Nephron (organoid): Measurements from ENCODE around the gene CREG2.

ENCODE experiments used
- H3K27ac Mint-ChIP-seq, 3 experiments: 2 replicates each; pipeline ENCODE4 v1.8.0; 2020; ENCODE audit warnings: mixed read lengths in 3 of 3, mild to moderate bottlenecking in 2 of 3, moderate library complexity in 1 of 3
- H3K27me3 Mint-ChIP-seq: 2 replicates; pipeline ENCODE4 v1.8.0; 2021; ENCODE audit warnings: low read depth, mild to moderate bottlenecking, moderate library complexity, mixed read lengths
- H3K36me3 Mint-ChIP-seq: 2 replicates; pipeline ENCODE4 v1.8.0; 2020; ENCODE audit warnings: low read depth, mixed read lengths
- H3K4me1 Mint-ChIP-seq: 2 replicates; pipeline ENCODE4 v1.8.0; 2020; ENCODE audit warnings: mixed read lengths
- H3K4me3 Mint-ChIP-seq, 3 experiments: 2 replicates each; pipeline ENCODE4 v1.8.0; 2020; ENCODE audit warnings: mild to moderate bottlenecking in 3 of 3, mixed read lengths in 3 of 3, moderate library complexity in 2 of 3
- H3K9me3 Mint-ChIP-seq: 2 replicates; pipeline ENCODE4 v1.8.0; 2020; ENCODE audit warnings: mixed read lengths
- CTCF ChIP-seq, 3 experiments: fragments of 200-600 bp; sonication (generic); IDR thresholded peaks; one replicate each; pipeline ENCODE4 v1.5.0; 2021; ENCODE audit warnings: antibody characterized with exemption in 3 of 3; ENCODE audit not compliant: unreplicated experiment in 3 of 3

CREG2 gene

DNA sequence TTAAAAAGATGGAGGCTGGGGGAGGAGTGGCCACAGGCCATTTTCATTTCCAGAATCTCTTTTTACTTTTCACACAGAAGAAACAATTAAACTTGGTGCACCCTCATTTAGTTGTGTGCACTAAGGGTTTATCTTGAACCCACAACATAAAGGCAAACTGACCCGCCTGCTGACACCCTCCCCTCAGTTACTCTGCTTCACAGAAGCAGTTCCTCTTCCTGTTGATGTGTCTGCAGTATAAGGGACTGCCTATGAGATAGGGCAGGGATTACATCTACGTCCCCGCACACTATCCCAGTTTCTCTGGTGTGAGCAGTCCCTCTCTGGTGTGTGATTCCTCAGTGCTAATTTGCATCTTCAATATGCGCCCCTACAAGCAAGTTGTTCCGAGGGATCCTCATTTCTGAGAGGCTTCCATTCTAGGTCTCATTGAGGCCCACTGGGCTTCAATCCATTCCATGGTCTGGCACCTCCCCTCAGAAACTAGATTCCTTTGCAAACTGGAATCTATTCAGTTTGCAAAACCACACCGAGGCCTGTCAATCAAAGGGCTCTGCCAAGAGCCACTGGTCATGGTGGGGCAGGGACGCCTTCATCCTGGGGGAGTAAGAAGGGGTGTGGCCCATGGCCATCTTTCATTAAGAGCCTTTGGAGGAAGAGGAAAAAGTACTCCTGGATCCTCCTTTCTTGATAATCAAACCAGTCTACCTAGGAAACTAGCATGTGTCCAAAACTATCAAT lies 12.3 kb downstream of the CREG2 start:
- no peaks in the 10 kb centered on the region for H3K4me1 Mint-ChIP-seq
- no peak for TF ChIP-seq CTCF (IDR thresholded peaks at IDR 0.05; ENCODE audit: unreplicated experiment in 3 of 3)
- H3K27me3 Mint-ChIP-seq: peaks cover 25% of the 10 kb centered on the region
- H3K4me3 Mint-ChIP-seq: no peak overlapping the region
- H3K27ac Mint-ChIP-seq: no peak overlapping the region
- no peaks in the 10 kb centered on the region for H3K36me3 Mint-ChIP-seq
- no peaks in the 10 kb centered on the region for H3K9me3 Mint-ChIP-seq

- Mint-ChIP-seq H3K9me3 (no peaks in the 10 kb centered on the region), H3K27ac (no peak overlapping the region), H3K4me3 (no peak overlapping the region), H3K27me3 (peaks cover 15% of the 10 kb centered on the region), H3K36me3 (no peaks in the 10 kb centered on the region), H3K4me1 (no peaks in the 10 kb centered on the region)
- no peak for TF ChIP-seq CTCF (IDR thresholded peaks at IDR 0.05; ENCODE audit: unreplicated experiment in 3 of 3)
These were observed 14.5 kb downstream of the CREG2 start for GRCh38 chr2:101372792-101373191.

DNA sequence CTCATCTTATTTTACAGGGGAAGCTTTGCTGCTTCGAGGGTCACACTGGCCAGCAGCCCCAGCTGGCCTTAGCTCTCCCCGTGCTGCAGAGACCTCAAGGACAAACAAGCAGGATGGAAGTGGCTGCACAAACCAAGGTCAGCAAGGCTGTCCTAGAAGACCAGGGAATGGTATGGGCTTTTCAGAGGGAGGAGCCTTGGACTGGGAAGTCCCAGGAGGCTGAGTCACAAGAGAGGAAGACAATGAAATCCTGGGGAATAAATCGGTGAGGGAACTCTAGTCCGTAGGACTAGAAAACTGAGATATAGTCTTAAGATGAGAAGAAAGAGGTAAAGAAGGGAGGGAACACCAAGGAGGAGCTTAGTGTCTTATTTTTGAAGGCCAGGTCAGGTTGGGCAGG lies 15.7 kb downstream of the CREG2 start:
- Mint-ChIP-seq H3K36me3 (no peaks in the 10 kb centered on the region), H3K4me1 (no peaks in the 10 kb centered on the region), H3K9me3 (no peaks in the 10 kb centered on the region), H3K27me3 (peaks cover 15% of the 10 kb centered on the region), H3K4me3 (no peak overlapping the region), H3K27ac (no peak overlapping the region)
- no peak for TF ChIP-seq CTCF (IDR thresholded peaks at IDR 0.05; ENCODE audit: unreplicated experiment in 3 of 3)

DNA sequence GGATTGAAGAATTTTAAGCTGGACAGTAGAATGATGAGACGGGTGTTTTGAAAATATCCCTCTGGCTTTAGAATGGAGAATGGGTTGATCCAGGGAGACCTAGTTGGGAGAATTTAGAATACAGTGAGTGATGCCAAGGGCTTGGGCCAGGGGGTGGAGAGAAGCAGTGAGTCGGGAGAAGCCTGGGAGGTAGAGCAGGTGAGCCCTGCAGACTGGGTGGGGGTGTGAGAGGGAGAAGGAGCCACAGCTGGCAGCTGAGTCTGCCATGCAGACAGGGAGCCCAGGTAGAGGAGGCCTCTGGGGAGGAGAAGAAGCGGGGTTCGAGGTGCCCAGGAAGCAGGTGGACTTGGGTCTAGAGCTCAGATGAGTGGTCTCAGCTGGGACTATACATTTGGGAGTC lies 18.2 kb downstream of the CREG2 start:
- Mint-ChIP-seq H3K27me3 (peaks cover 14% of the 10 kb centered on the region), H3K36me3 (no peaks in the 10 kb centered on the region), H3K27ac (no peak overlapping the region), H3K4me1 (no peaks in the 10 kb centered on the region), H3K4me3 (no peak overlapping the region), H3K9me3 (no peaks in the 10 kb centered on the region)
- no peak for TF ChIP-seq CTCF (IDR thresholded peaks at IDR 0.05; ENCODE audit: unreplicated experiment in 3 of 3)

GRCh38 chr2:101368376-101368775 lies 18.9 kb downstream of the CREG2 start:
- Mint-ChIP-seq H3K27me3 (peaks cover 14% of the 10 kb centered on the region), H3K36me3 (no peaks in the 10 kb centered on the region), H3K27ac (no peak overlapping the region), H3K4me1 (no peaks in the 10 kb centered on the region), H3K4me3 (no peak overlapping the region), H3K9me3 (no peaks in the 10 kb centered on the region)
- TF ChIP-seq CTCF (IDR thresholded peaks at IDR 0.05; ENCODE audit: unreplicated experiment in 3 of 3): no peak

DNA sequence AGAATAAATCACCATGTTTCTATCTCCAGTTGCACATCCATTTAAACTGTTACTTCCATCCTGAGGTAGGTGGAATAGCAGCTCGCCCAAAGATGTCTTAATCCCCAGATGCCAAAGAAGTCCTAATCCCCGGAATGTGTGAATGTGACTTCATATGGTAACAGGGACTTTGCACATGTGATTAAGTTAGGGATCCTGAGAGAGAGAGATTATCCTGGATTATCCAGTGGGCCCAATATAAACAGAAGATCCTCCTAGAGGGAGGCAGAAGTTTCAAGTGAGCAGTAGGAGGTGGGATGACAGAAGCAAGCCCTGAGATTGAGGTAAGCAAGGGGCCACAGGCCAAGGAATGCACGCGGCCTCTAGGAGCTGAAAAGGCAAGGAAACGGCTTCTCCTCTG lies 19.8 kb downstream of the CREG2 start:
- Mint-ChIP-seq H3K4me1 (no peaks in the 10 kb centered on the region), H3K4me3 (no peak overlapping the region), H3K27me3 (peaks cover 13% of the 10 kb centered on the region), H3K9me3 (no peaks in the 10 kb centered on the region), H3K36me3 (no peaks in the 10 kb centered on the region), H3K27ac (no peak overlapping the region)
- TF ChIP-seq CTCF (IDR thresholded peaks at IDR 0.05; ENCODE audit: unreplicated experiment in 3 of 3): no peak
